HEK293 (cell line): ENCODE data around the gene PLB1.

Source experiments
- CTCF ChIA-PET: fragments of 350-600 bp; formaldehyde crosslinking; extraction: SDS; loops from one replicate; lab custom pipeline; 2021; ENCODE audit warnings: antibody characterized with exemption; lab: Yijun Ruan, JAX
- POLR2A ChIA-PET: fragments of 300-600 bp; formaldehyde crosslinking; extraction: SDS; loops from one replicate; lab custom pipeline; 2020; ENCODE audit warnings: antibody characterized with exemption, inconsistent platforms; lab: Yijun Ruan, JAX
- H3K27ac ChIP-seq: fragments of 200-500 bp; sonication (Bioruptor generic); 2 replicates; pipeline ENCODE4 v1.5.1; 2014; ENCODE audit warnings: low read depth, low read length, control low read depth, inconsistent platforms; ENCODE audit errors: extremely low read depth
- H3K36me3 ChIP-seq, 2 experiments: fragments of 200-500 bp in 1 of 2; sonication (Bioruptor generic) in 1 of 2; 1 replicate in 1 of 2; 2 replicates in 1 of 2; pipeline ENCODE4 v1.5.1; 2014 to 2017; ENCODE audit warnings: inconsistent platforms in 2 of 2, low read length in 2 of 2; ENCODE audit not compliant: control insufficient read depth in 2 of 2, insufficient read depth in 1 of 2
- H3K4me1 ChIP-seq: fragments of 200-500 bp; sonication (Bioruptor generic); 2 replicates; pipeline ENCODE4 v1.5.1; 2014; ENCODE audit warnings: mild to moderate bottlenecking, low read length, inconsistent platforms; ENCODE audit not compliant: control insufficient read depth, insufficient read depth
- H3K4me3 ChIP-seq: 2 replicates; pipeline ENCODE4 v1.5.1; 2011; ENCODE audit warnings: low read depth, mild to moderate bottlenecking, control low read depth, low read length, moderate library complexity
- H3K9me3 ChIP-seq: fragments of 200-500 bp; sonication (Bioruptor generic); 2 replicates; pipeline ENCODE4 v1.5.1; 2014; ENCODE audit warnings: low read depth, low read length, inconsistent platforms; ENCODE audit not compliant: control insufficient read depth, insufficient read depth
- GLI2 ChIP-seq: fragments of 450-650 bp; formaldehyde crosslinking; IDR thresholded peaks from 2 replicates; pipeline ENCODE4; 2017; ENCODE audit warnings: missing biosample characterization, missing genetic modification characterization, low read depth, borderline replicate concordance
- HIC1 ChIP-seq: fragments of 450-650 bp; formaldehyde crosslinking; IDR thresholded peaks from 2 replicates; pipeline ENCODE4 v1.5.1; 2016; ENCODE audit warnings: missing biosample characterization, missing genetic modification characterization
- HOXA7 ChIP-seq: sonication (generic); formaldehyde crosslinking; IDR thresholded peaks from 2 replicates; pipeline ENCODE4 v1.8.1; 2022; ENCODE audit warnings: missing genetic modification reagents, borderline replicate concordance
- KLF17 ChIP-seq: fragments of 450-650 bp; formaldehyde crosslinking; IDR thresholded peaks from 2 replicates; pipeline ENCODE4 v1.5.1; 2016; ENCODE audit warnings: missing biosample characterization, missing genetic modification characterization
- ZBTB6 ChIP-seq: fragments of 450-650 bp; formaldehyde crosslinking; IDR thresholded peaks from 2 replicates; pipeline ENCODE4 v1.5.1; 2017; ENCODE audit warnings: missing biosample characterization, missing genetic modification characterization
- ZFP3 ChIP-seq: fragments of 450-650 bp; formaldehyde crosslinking; IDR thresholded peaks from 2 replicates; pipeline ENCODE4 v1.5.1; 2016; ENCODE audit warnings: low read depth, missing biosample characterization, missing genetic modification characterization
- ZFP41 ChIP-seq: fragments of 450-650 bp; formaldehyde crosslinking; IDR thresholded peaks from 2 replicates; pipeline ENCODE4 v1.5.1; 2016; ENCODE audit warnings: missing biosample characterization, missing genetic modification characterization, borderline replicate concordance
- ZNF155 ChIP-seq: fragments of 450-650 bp; formaldehyde crosslinking; IDR thresholded peaks from 2 replicates; pipeline ENCODE4 v1.5.1; 2016; ENCODE audit warnings: missing biosample characterization, missing genetic modification characterization
- ZNF174 ChIP-seq: fragments of 450-650 bp; formaldehyde crosslinking; IDR thresholded peaks from 2 replicates; pipeline ENCODE4 v1.5.0; 2017; ENCODE audit warnings: missing biosample characterization, mild to moderate bottlenecking, missing genetic modification characterization
- ZNF2 ChIP-seq: fragments of 450-650 bp; formaldehyde crosslinking; IDR thresholded peaks from 2 replicates; pipeline ENCODE4 v1.5.1; 2016; ENCODE audit warnings: missing biosample characterization, missing genetic modification characterization
- ZNF221 ChIP-seq: fragments of 450-650 bp; formaldehyde crosslinking; IDR thresholded peaks from 2 replicates; pipeline ENCODE4 v1.5.1; 2017; ENCODE audit warnings: missing biosample characterization, missing genetic modification characterization, borderline replicate concordance
- ZNF239 ChIP-seq: fragments of 450-650 bp; formaldehyde crosslinking; IDR thresholded peaks from 2 replicates; pipeline ENCODE4 v1.5.1; 2016; ENCODE audit warnings: missing biosample characterization, missing genetic modification characterization
- ZNF248 ChIP-seq: fragments of 450-650 bp; formaldehyde crosslinking; IDR thresholded peaks from 2 replicates; pipeline ENCODE4 v1.5.1; 2017; ENCODE audit warnings: missing biosample characterization, missing genetic modification characterization
- ZNF433 ChIP-seq: fragments of 450-650 bp; formaldehyde crosslinking; IDR thresholded peaks from 2 replicates; pipeline ENCODE4 v1.5.1; 2016; ENCODE audit warnings: missing biosample characterization, missing genetic modification characterization, low read depth
- ZNF530 ChIP-seq: fragments of 450-650 bp; formaldehyde crosslinking; IDR thresholded peaks from 2 replicates; pipeline ENCODE4 v1.5.1; 2016; ENCODE audit warnings: low read depth, missing biosample characterization, missing genetic modification characterization
- ZNF560 ChIP-seq: fragments of 450-650 bp; formaldehyde crosslinking; IDR thresholded peaks from 2 replicates; pipeline ENCODE4 v1.5.1; 2017; ENCODE audit warnings: missing biosample characterization, missing genetic modification characterization, borderline replicate concordance
- ZNF561 ChIP-seq: fragments of 450-650 bp; IDR thresholded peaks from 2 replicates; pipeline ENCODE4 v1.5.1; 2018; ENCODE audit warnings: missing biosample characterization, missing genetic modification characterization, borderline replicate concordance
- ZNF623 ChIP-seq: fragments of 450-650 bp; formaldehyde crosslinking; IDR thresholded peaks from 2 replicates; pipeline ENCODE4 v1.5.1; 2016; ENCODE audit warnings: missing biosample characterization, missing genetic modification characterization
- ZNF654 ChIP-seq: fragments of 450-650 bp; formaldehyde crosslinking; IDR thresholded peaks from 2 replicates; pipeline ENCODE4 v1.5.1; 2016; ENCODE audit warnings: low read depth, missing biosample characterization, missing genetic modification characterization
- ZNF76 ChIP-seq: fragments of 450-650 bp; formaldehyde crosslinking; IDR thresholded peaks from 2 replicates; pipeline ENCODE4; 2016; ENCODE audit warnings: low read depth, missing biosample characterization, missing genetic modification characterization, borderline replicate concordance
- ZSCAN18 ChIP-seq: fragments of 450-650 bp; formaldehyde crosslinking; IDR thresholded peaks from 2 replicates; pipeline ENCODE4 v1.5.1; 2016; ENCODE audit warnings: missing biosample characterization, missing genetic modification characterization

The PLB1 gene

GRCh38 chr2:28552045-28552823, 56.4 kb downstream of the PLB1 start:
- Histone ChIP-seq H3K4me3 (no peak overlapping the region), H3K36me3 (no peaks in the 10 kb centered on the region), H3K4me1 (no peaks in the 10 kb centered on the region), H3K9me3 (no peaks in the 10 kb centered on the region), H3K27ac (no peak overlapping the region)
- CTCF ChIA-PET, result interaction anchor here (0.9 kb wide), 1 partner anchor 14 kb away, joined by 3 read pairs; no protein-coding TSS in a partner anchor
- POLR2A ChIA-PET, result no interaction called here
- TF ChIP-seq ZNF433 (tag by site-specific recombination) (no peak), ZNF561 (tag by site-specific recombination) (no peak), ZFP3 (tag by site-specific recombination) (no peak), ZNF560 (tag by site-specific recombination) (no peak), HOXA7 (CRISPR knock-in tag) (no peak), ZNF239 (no peak), ZNF76 (tag by site-specific recombination) (no peak), ZNF623 (no peak), ZNF530 (tag by site-specific recombination) (no peak), GLI2 (no peak), ZBTB6 (tag by site-specific recombination) (no peak), ZNF654 (tag by site-specific recombination) (no peak), HIC1 (tag by site-specific recombination) (no peak), ZNF155 (no peak), KLF17 (no peak), ZSCAN18 (tag by site-specific recombination) (no peak)

GRCh38 chr2:28556303-28556702, 60.4 kb downstream of the PLB1 start:
- ChIA-PET POLR2A (interaction anchor here (1.6 kb wide), 1 partner anchor 20 kb away, joined by 4 read pairs; no protein-coding TSS in a partner anchor), CTCF (interaction anchor here (0.5 to 1.0 kb wide), 2 partner anchors 11 to 125 kb away, joined by 4 to 5 read pairs; no protein-coding TSS in a partner anchor)
- no peaks in the 10 kb centered on the region for H3K9me3 ChIP-seq
- H3K4me3 ChIP-seq, result no peak overlapping the region
- H3K36me3 ChIP-seq, result no peaks in the 10 kb centered on the region
- TF ChIP-seq ZNF2 (tag by site-specific recombination) (no peak), ZNF221 (tag by site-specific recombination) (no peak), ZFP41 (no peak), ZNF248 (tag by site-specific recombination) (no peak), ZNF174 (tag by site-specific recombination) (no peak), ZNF76 (tag by site-specific recombination) (no peak)
- no peaks in the 10 kb centered on the region for H3K4me1 ChIP-seq
- no peak overlapping the region for H3K27ac ChIP-seq
